ENCODE measurements around the gene MRPS27.

GRCh38 chr5:72276219-72276752, 43.8 kb downstream of the MRPS27 start:
- no peak for TF ChIP-seq JUN (IDR thresholded peaks at IDR 0.05)
- TF ChIP-seq POLR2A (IDR thresholded peaks at IDR 0.05; ENCODE audit: low read length), result no peak
- no peak for TF ChIP-seq HOXB13 (CRISPR knock-in tag; IDR thresholded peaks at IDR 0.05; ENCODE audit: low read depth)
- TF ChIP-seq CBX2 (IDR thresholded peaks at IDR 0.05; ENCODE audit: borderline replicate concordance, low read depth), result no peak
- no peak for TF ChIP-seq RFX5 (IDR thresholded peaks at IDR 0.05)
